Keratinocyte (primary cell): ENCODE data around the gene TCF20.

Source experiments
- EZH2 ChIP-seq: IDR thresholded peaks from one replicate; pipeline ENCODE4 v1.6.1; 2012; ENCODE audit warnings: inconsistent platforms, mild to moderate bottlenecking, low read length, moderate library complexity
- TF ChIP-seq, protein P1 (sequence below), 3 experiments: IDR thresholded peaks in 1 of 3; conservative IDR thresholded peaks in 1 of 3; optimal IDR thresholded peaks in 1 of 3; 2 replicates in 2 of 3; 3 replicates in 1 of 3; pipeline versions ENCODE3 to v1.5.1; 2011; ENCODE audit warnings: low read length in 3 of 3, mild to moderate bottlenecking in 3 of 3, moderate library complexity in 2 of 3, control low read depth in 1 of 3, inconsistent platforms in 1 of 3; ENCODE audit not compliant: insufficient read depth in 2 of 3; ENCODE audit errors: extremely low read depth in 1 of 3

DNA sequence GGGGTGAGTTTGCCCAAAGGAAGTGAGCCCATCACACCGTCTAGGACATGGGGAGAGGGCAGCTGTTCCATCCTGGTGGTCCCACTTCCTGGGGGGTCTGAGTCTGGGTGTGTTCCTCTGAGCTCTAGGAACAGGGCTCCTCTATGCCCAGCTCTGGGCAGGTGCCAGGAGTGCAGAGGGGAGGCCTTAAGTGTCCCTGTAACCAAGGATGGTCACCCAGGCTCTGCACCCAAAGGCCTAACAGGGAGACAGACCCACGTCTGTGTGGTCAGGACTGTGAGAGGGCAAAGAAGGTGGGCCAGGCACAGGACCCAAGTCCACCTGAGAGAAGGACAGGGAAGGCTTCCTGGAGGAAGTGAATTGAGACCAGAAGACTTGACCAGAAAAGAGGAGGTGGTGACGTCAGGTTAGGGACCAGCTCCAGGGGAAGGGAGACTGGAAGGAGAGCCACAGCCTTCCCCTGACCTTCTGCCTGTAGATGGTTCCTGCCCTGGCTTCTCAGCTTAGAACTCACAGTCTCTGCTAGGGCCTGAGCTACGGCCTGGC is 11.3 kb upstream of the TCF20 start:
- TF ChIP-seq, protein P1, sequence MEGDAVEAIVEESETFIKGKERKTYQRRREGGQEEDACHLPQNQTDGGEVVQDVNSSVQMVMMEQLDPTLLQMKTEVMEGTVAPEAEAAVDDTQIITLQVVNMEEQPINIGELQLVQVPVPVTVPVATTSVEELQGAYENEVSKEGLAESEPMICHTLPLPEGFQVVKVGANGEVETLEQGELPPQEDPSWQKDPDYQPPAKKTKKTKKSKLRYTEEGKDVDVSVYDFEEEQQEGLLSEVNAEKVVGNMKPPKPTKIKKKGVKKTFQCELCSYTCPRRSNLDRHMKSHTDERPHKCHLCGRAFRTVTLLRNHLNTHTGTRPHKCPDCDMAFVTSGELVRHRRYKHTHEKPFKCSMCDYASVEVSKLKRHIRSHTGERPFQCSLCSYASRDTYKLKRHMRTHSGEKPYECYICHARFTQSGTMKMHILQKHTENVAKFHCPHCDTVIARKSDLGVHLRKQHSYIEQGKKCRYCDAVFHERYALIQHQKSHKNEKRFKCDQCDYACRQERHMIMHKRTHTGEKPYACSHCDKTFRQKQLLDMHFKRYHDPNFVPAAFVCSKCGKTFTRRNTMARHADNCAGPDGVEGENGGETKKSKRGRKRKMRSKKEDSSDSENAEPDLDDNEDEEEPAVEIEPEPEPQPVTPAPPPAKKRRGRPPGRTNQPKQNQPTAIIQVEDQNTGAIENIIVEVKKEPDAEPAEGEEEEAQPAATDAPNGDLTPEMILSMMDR (optimal IDR thresholded peaks at IDR 0.05 in 1 of 3, IDR thresholded peaks at IDR 0.05 in 1 of 3, conservative IDR thresholded peaks at IDR 0.05 in 1 of 3; ENCODE audit: extremely low read depth in 1 of 3, insufficient read depth in 2 of 3, low read length in 3 of 3), result no peak
- no peak for TF ChIP-seq EZH2
